Measurements from ENCODE around the gene MAGI3. TPM values are rescaled to one million over a fixed set of nuclear protein-coding genes. Genes with fewer than 3 reads are reported as not detected.
"Not testable (repeated sequence)": the region's sequence is repeated elsewhere in the genome, so short reads cannot be mapped to it uniquely, and the experiment has no call there.

MAGI3 gene
- total RNA-seq, 1 experiment from 2014 or later: 27.6 TPM

GRCh38 chr1:113507552-113508214, 117.4 kb downstream of the MAGI3 start:
- DNase-seq: no peak
- ChIA-PET POLR2A (no interaction called here), CTCF (no interaction called here)
- Mint-ChIP-seq H3K27ac (ENCODE audit: unreplicated experiment) (no peak overlapping the region), H3K9me3 (ENCODE audit: unreplicated experiment) (no peaks in the 10 kb centered on the region), H3K27me3 (ENCODE audit: insufficient read depth, unreplicated experiment) (no peaks in the 10 kb centered on the region), H3K4me1 (ENCODE audit: low read depth, unreplicated experiment) (peaks cover 6% of the 10 kb centered on the region), H3K4me3 (ENCODE audit: unreplicated experiment) (no peak overlapping the region), H3K36me3 (ENCODE audit: insufficient read depth, unreplicated experiment) (peaks cover 8% of the 10 kb centered on the region)
- no peaks in the 10 kb centered on the region for H3K4me1 ChIP-seq
- H3K36me3 ChIP-seq (ENCODE audit: control insufficient read depth, insufficient read depth, low read length): no peaks in the 10 kb centered on the region
- intact Hi-C loops (cut with micrococcal nuclease; ENCODE audit: unreplicated experiment): no loop called here
- no TSS peak for BruUV-seq (replicated peaks)
- TF ChIP-seq CTCF (IDR thresholded peaks at IDR 0.05; ENCODE audit: insufficient read depth in 1 of 2, low read depth in 1 of 2, low read length in 1 of 2, severe bottlenecking in 1 of 2, unreplicated experiment in 1 of 2): no peak
- H3K4me3 ChIP-seq (ENCODE audit: low read depth, low read length): no peak overlapping the region
- no peaks in the 10 kb centered on the region for H3K27me3 ChIP-seq (replicated peaks; ENCODE audit: control insufficient read depth, insufficient read depth, low read length)
- H3K9me3 ChIP-seq: peaks cover 12% of the 10 kb centered on the region; the same call in 1 of the 2 replicates

GRCh38 chr1:113508364-113509164, 118.2 kb downstream of the MAGI3 start:
- H3K4me3 Mint-ChIP-seq (ENCODE audit: unreplicated experiment): no peak overlapping the region
- H3K27me3 Mint-ChIP-seq (ENCODE audit: insufficient read depth, unreplicated experiment): no peaks in the 10 kb centered on the region
- intact Hi-C loops (cut with micrococcal nuclease; ENCODE audit: unreplicated experiment): no loop called here
- Histone ChIP-seq H3K4me1 (no peaks in the 10 kb centered on the region), H3K4me3 (ENCODE audit: low read depth, low read length) (no peak overlapping the region), H3K36me3 (ENCODE audit: control insufficient read depth, insufficient read depth, low read length) (no peaks in the 10 kb centered on the region), H3K9me3 (peaks cover 12% of the 10 kb centered on the region; the same call in 1 of the 2 replicates), H3K27me3 (replicated peaks; ENCODE audit: control insufficient read depth, insufficient read depth, low read length) (no peaks in the 10 kb centered on the region)
- H3K27ac Mint-ChIP-seq (ENCODE audit: unreplicated experiment): no peak overlapping the region
- no TSS peak for BruUV-seq (replicated peaks)
- H3K9me3 Mint-ChIP-seq (ENCODE audit: unreplicated experiment): no peaks in the 10 kb centered on the region
- peaks cover 6% of the 10 kb centered on the region for H3K4me1 Mint-ChIP-seq (ENCODE audit: low read depth, unreplicated experiment)
- POLR2A ChIA-PET: no interaction called here
- TF ChIP-seq CTCF (IDR thresholded peaks at IDR 0.05; ENCODE audit: insufficient read depth in 1 of 2, low read depth in 1 of 2, low read length in 1 of 2, severe bottlenecking in 1 of 2, unreplicated experiment in 1 of 2): no peak
- CTCF ChIA-PET: no interaction called here
- peaks cover 8% of the 10 kb centered on the region for H3K36me3 Mint-ChIP-seq (ENCODE audit: insufficient read depth, unreplicated experiment)
- peak in 1 of 2 experiments; percentile 2 for DNase-seq

GRCh38 chr1:113509766-113510165, 119.5 kb downstream of the MAGI3 start:
- H3K27me3 Mint-ChIP-seq (ENCODE audit: insufficient read depth, unreplicated experiment); H3K27me3 ChIP-seq (replicated peaks; ENCODE audit: control insufficient read depth, insufficient read depth, low read length); H3K4me3 ChIP-seq (ENCODE audit: low read depth, low read length); CTCF ChIA-PET; H3K9me3 Mint-ChIP-seq (ENCODE audit: unreplicated experiment); H3K4me1 Mint-ChIP-seq (ENCODE audit: low read depth, unreplicated experiment); DNase-seq; BruUV-seq (replicated peaks); H3K36me3 ChIP-seq (ENCODE audit: control insufficient read depth, insufficient read depth, low read length); H3K4me1 ChIP-seq; H3K4me3 Mint-ChIP-seq (ENCODE audit: unreplicated experiment); H3K27ac Mint-ChIP-seq (ENCODE audit: unreplicated experiment); intact Hi-C loops (cut with micrococcal nuclease; ENCODE audit: unreplicated experiment); H3K36me3 Mint-ChIP-seq (ENCODE audit: insufficient read depth, unreplicated experiment): not testable (repeated sequence)
- peaks cover 12% of the 10 kb centered on the region; the same call in 1 of the 2 replicates for H3K9me3 ChIP-seq
- POLR2A ChIA-PET: interaction anchor here (0.7 kb wide), 1 partner anchor 83 kb away, joined by 9 read pairs; no protein-coding TSS in a partner anchor
